ENCODE results near the gene CD47. TPM values are rescaled to one million over a fixed set of nuclear protein-coding genes. Genes with fewer than 3 reads are reported as not detected.

CD47 gene
- total and polyA plus RNA-seq, 10 of the 15 experiments (the other 5 are each of a cell fraction or from before 2014, with no cell fraction given): 22.9 to 175 (median 81.1) TPM

DNA sequence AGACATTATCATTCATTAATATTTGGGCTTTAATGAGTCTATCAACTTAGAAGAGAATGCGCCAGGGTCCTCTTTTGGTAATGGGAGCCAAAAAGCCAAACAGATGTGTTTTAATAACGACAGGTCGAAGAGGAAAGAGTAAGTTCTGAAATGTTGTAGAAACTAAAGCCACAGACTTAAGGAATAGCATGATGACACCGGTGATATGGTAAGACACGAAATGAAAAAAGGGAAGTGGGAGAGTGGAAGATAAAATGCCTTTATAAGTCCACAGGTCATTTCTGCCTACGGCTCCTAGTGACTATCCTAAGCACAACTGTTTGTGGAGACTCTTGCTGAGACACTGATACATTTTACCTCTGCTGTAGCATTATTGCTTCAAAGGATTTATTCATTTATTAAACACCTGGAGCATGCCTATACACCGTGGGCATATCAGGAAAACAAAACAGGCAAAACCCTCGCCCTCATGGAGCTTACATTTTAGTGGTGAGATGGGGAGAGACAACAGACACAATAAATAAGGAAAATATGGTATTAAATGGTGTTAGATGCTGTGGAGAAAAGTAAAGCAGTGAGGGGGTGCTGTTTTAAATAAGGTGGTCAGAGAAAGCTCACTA lies 11.7 kb upstream of the CD47 start (continued):
- TF ChIP-seq, protein P1, sequence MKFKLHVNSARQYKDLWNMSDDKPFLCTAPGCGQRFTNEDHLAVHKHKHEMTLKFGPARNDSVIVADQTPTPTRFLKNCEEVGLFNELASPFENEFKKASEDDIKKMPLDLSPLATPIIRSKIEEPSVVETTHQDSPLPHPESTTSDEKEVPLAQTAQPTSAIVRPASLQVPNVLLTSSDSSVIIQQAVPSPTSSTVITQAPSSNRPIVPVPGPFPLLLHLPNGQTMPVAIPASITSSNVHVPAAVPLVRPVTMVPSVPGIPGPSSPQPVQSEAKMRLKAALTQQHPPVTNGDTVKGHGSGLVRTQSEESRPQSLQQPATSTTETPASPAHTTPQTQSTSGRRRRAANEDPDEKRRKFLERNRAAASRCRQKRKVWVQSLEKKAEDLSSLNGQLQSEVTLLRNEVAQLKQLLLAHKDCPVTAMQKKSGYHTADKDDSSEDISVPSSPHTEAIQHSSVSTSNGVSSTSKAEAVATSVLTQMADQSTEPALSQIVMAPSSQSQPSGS (IDR thresholded peaks at IDR 0.05; ENCODE audit: low read length): peak; percentile 78
- TF ChIP-seq, protein P2, sequence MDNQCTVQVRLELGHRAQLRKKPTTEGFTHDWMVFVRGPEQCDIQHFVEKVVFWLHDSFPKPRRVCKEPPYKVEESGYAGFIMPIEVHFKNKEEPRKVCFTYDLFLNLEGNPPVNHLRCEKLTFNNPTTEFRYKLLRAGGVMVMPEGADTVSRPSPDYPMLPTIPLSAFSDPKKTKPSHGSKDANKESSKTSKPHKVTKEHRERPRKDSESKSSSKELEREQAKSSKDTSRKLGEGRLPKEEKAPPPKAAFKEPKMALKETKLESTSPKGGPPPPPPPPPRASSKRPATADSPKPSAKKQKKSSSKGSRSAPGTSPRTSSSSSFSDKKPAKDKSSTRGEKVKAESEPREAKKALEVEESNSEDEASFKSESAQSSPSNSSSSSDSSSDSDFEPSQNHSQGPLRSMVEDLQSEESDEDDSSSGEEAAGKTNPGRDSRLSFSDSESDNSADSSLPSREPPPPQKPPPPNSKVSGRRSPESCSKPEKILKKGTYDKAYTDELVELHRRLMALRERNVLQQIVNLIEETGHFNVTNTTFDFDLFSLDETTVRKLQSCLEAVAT (IDR thresholded peaks at IDR 0.05): no peak
- TF ChIP-seq NR2F1 (conservative IDR thresholded peaks at IDR 0.05) (no peak), NR2C2 (IDR thresholded peaks at IDR 0.05; ENCODE audit: borderline replicate concordance, control insufficient read depth, insufficient read length, low read depth) (no peak), CHD1 (IDR thresholded peaks at IDR 0.05; ENCODE audit: low read depth, low read length) (no peak), POLR2A (IDR thresholded peaks at IDR 0.05; ENCODE audit: low read depth, low read length) (no peak), MYC (IDR thresholded peaks at IDR 0.05; ENCODE audit: insufficient read depth, insufficient read length, insufficient replicate concordance, low read length, severe bottlenecking) (no peak), YY1 (IDR thresholded peaks at IDR 0.05; ENCODE audit: low read depth, low read length) (no peak), NR2C1 (IDR thresholded peaks at IDR 0.05) (no peak), STAT1 (conservative IDR thresholded peaks at IDR 0.05) (no peak), SPI1 (IDR thresholded peaks at IDR 0.05; ENCODE audit: borderline replicate concordance, insufficient read depth, low read depth, low read length) (peak; percentile 99), SREBF2 (IDR thresholded peaks at IDR 0.05; ENCODE audit: low read length) (no peak), NFXL1 (IDR thresholded peaks at IDR 0.05; ENCODE audit: borderline replicate concordance) (no peak), ATF7 (IDR thresholded peaks at IDR 0.05; ENCODE audit: low read depth) (no peak), PAX8 (IDR thresholded peaks at IDR 0.05) (no peak), IKZF2 (IDR thresholded peaks at IDR 0.05) (peak; percentile 86 to 89), SIN3A (IDR thresholded peaks at IDR 0.05; ENCODE audit: low read depth, low read length) (no peak), ZNF274 (IDR thresholded peaks at IDR 0.05; ENCODE audit: insufficient read depth, insufficient read length) (no peak), EED (IDR thresholded peaks at IDR 0.05; ENCODE audit: low read depth) (peak; percentile 68)
- TF ChIP-seq, protein P3, sequence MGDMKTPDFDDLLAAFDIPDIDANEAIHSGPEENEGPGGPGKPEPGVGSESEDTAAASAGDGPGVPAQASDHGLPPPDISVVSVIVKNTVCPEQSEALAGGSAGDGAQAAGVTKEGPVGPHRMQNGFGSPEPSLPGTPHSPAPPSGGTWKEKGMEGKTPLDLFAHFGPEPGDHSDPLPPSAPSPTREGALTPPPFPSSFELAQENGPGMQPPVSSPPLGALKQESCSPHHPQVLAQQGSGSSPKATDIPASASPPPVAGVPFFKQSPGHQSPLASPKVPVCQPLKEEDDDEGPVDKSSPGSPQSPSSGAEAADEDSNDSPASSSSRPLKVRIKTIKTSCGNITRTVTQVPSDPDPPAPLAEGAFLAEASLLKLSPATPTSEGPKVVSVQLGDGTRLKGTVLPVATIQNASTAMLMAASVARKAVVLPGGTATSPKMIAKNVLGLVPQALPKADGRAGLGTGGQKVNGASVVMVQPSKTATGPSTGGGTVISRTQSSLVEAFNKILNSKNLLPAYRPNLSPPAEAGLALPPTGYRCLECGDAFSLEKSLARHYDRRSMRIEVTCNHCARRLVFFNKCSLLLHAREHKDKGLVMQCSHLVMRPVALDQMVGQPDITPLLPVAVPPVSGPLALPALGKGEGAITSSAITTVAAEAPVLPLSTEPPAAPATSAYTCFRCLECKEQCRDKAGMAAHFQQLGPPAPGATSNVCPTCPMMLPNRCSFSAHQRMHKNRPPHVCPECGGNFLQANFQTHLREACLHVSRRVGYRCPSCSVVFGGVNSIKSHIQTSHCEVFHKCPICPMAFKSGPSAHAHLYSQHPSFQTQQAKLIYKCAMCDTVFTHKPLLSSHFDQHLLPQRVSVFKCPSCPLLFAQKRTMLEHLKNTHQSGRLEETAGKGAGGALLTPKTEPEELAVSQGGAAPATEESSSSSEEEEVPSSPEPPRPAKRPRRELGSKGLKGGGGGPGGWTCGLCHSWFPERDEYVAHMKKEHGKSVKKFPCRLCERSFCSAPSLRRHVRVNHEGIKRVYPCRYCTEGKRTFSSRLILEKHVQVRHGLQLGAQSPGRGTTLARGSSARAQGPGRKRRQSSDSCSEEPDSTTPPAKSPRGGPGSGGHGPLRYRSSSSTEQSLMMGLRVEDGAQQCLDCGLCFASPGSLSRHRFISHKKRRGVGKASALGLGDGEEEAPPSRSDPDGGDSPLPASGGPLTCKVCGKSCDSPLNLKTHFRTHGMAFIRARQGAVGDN (IDR thresholded peaks at IDR 0.05): no peak
- TF ChIP-seq, protein P4, sequence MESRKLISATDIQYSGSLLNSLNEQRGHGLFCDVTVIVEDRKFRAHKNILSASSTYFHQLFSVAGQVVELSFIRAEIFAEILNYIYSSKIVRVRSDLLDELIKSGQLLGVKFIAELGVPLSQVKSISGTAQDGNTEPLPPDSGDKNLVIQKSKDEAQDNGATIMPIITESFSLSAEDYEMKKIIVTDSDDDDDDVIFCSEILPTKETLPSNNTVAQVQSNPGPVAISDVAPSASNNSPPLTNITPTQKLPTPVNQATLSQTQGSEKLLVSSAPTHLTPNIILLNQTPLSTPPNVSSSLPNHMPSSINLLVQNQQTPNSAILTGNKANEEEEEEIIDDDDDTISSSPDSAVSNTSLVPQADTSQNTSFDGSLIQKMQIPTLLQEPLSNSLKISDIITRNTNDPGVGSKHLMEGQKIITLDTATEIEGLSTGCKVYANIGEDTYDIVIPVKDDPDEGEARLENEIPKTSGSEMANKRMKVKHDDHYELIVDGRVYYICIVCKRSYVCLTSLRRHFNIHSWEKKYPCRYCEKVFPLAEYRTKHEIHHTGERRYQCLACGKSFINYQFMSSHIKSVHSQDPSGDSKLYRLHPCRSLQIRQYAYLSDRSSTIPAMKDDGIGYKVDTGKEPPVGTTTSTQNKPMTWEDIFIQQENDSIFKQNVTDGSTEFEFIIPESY (IDR thresholded peaks at IDR 0.05): no peak
- TF ChIP-seq, protein P5, sequence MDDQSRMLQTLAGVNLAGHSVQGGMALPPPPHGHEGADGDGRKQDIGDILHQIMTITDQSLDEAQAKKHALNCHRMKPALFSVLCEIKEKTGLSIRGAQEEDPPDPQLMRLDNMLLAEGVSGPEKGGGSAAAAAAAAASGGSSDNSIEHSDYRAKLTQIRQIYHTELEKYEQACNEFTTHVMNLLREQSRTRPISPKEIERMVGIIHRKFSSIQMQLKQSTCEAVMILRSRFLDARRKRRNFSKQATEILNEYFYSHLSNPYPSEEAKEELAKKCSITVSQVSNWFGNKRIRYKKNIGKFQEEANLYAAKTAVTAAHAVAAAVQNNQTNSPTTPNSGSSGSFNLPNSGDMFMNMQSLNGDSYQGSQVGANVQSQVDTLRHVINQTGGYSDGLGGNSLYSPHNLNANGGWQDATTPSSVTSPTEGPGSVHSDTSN (IDR thresholded peaks at IDR 0.05; ENCODE audit: insufficient replicate concordance, low read depth, low read length): no peak
